Right lobe of liver (tissue), 6 donors: ENCODE measurements around the gene CXCL17. TPM values are rescaled to one million over a fixed set of nuclear protein-coding genes. Genes with fewer than 3 reads are reported as not detected.

Experiments
- ATAC-seq, 4 donors: fragments of 200-7000 bp; cut with Tn5 transposase; one replicate each; pipeline ENCODE4 v1.9.1; 2020; ENCODE audit warnings: mild to moderate bottlenecking in 4 of 4, moderate library complexity in 4 of 4
- DNase-seq, 3 donors: peaks; one replicate each; pipeline ENCODE4 v3.0.0-alpha.2; 2020
- H3K27ac ChIP-seq, 3 donors: fragments of 200-600 bp; one replicate each; pipeline ENCODE4 v1.8.0; 2022
- H3K27me3 ChIP-seq, 2 donors: fragments of 200-600 bp; one replicate each; pipeline ENCODE4 v1.8.0; 2022
- H3K36me3 ChIP-seq, 4 donors: fragments of 200-600 bp; sonication (generic) in 1 of 4; one replicate each; pipeline versions ENCODE4 v1.5.1 to v1.8.0; 2017 to 2022; ENCODE audit warnings: control low read depth in 1 of 4
- H3K4me1 ChIP-seq, 4 donors: fragments of 200-600 bp; sonication (generic) in 1 of 4; one replicate each; pipeline versions ENCODE4 v1.5.1 to v1.8.0; 2017 to 2022; ENCODE audit warnings: control low read depth in 1 of 4
- H3K4me3 ChIP-seq, 3 donors: fragments of 200-600 bp; one replicate each; pipeline ENCODE4 v1.8.0; 2022
- H3K9me3 ChIP-seq, 4 donors: fragments of 200-600 bp; sonication (generic) in 1 of 4; one replicate each; pipeline versions ENCODE4 v1.5.1 to v1.8.0; 2017 to 2022; ENCODE audit warnings: control low read depth in 1 of 4
- POLR2A ChIP-seq: fragments of 450-650 bp; IDR thresholded peaks from one replicate; pipeline ENCODE4 v1.6.1; 2017; ENCODE audit warnings: antibody characterized with exemption, mild to moderate bottlenecking
- WGBS: methylation state at CpG from one replicate; pipeline ENCODE4 v1.1.6; 2018; ENCODE audit warnings: low coverage, low lambda C conversion rate; ENCODE audit not compliant: insufficient coverage; ENCODE audit errors: missing lambda C conversion rate; 5-methylcytosine and 5-hydroxymethylcytosine counted together
- intact Hi-C, 2 donors: fragments of 100-400 bp; cut with DNase I; formaldehyde crosslinking; loops; one replicate each; pipeline versions ENCODE4 v1.11.2 to v1.14.1; 2022
- total RNA-seq, 6 experiments: library from RNA; depleted of rRNA in 2 of 6; stranded (reverse); fragments of >200 nt in 2 of 6; fragmentation: NEBNext Ultra II Directional in 3 of 6; extraction: Animal tissue kit (Norgen Biotek cat#: 25700) in 3 of 6; gene quantifications; one replicate each; pipeline versions ENCODE4 v1.1.0 to v1.2.4, GENCODE V29; 2016 to 2023
- TF ChIP-seq, protein P1 (sequence below), 4 donors: fragments of 200-600 bp in 3 of 4; fragments of 450-650 bp in 1 of 4; IDR thresholded peaks; one replicate each; pipeline versions ENCODE4 v1.5.1 to v1.8.0; 2016 to 2022; ENCODE audit warnings: antibody characterized with exemption in 4 of 4, mild to moderate bottlenecking in 2 of 4
- donor health status: DM: no; HTN: yes; CAD: no.
- donor health status: DM: no; HTN: no; CAD: no.
- donor health status: DM: no; HTN: no; CAD: no.
- donor health status: DM: no; HTN: yes; CAD: no.
- donor health status: DM: no; HTN: yes; CAD: no.

CXCL17 gene
- total RNA-seq, 6 experiments from 2014 or later = 0.29 TPM; not detected in 5

DNA sequence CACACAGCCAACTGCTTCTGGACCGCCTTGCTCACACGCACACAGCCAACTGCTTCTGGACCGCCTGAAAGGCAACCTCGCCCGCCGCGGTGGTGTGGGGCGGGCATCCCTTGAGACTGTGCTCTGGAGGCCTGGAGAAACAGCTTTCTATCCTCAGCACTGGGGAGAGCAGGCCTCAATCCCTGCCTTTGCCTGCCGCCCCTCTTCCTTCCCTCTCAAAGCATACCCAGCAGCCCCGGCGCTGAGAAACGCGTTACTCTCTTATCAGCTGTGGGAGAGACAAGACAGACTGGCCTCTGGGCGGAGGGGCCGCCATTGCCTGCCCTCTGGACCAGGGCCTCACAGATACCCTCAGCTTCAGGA, 18.4 kb downstream of the CXCL17 start:
- intact Hi-C loops = no loop called here
- no peak for TF ChIP-seq POLR2A
- TF ChIP-seq, protein P1, sequence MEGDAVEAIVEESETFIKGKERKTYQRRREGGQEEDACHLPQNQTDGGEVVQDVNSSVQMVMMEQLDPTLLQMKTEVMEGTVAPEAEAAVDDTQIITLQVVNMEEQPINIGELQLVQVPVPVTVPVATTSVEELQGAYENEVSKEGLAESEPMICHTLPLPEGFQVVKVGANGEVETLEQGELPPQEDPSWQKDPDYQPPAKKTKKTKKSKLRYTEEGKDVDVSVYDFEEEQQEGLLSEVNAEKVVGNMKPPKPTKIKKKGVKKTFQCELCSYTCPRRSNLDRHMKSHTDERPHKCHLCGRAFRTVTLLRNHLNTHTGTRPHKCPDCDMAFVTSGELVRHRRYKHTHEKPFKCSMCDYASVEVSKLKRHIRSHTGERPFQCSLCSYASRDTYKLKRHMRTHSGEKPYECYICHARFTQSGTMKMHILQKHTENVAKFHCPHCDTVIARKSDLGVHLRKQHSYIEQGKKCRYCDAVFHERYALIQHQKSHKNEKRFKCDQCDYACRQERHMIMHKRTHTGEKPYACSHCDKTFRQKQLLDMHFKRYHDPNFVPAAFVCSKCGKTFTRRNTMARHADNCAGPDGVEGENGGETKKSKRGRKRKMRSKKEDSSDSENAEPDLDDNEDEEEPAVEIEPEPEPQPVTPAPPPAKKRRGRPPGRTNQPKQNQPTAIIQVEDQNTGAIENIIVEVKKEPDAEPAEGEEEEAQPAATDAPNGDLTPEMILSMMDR (IDR thresholded peaks at IDR 0.05) = no peak
- no peaks in the 10 kb centered on the region for H3K27me3 ChIP-seq
- peaks cover 0 to 9% (median 2%) of the 10 kb centered on the region in 4 donors for H3K4me1 ChIP-seq
- WGBS = 65% methylated on average over 6 of the region's 15 CpGs
- H3K27ac ChIP-seq = no peak overlapping the region
- H3K4me3 ChIP-seq = peak overlapping the region in 2 of 3 donors; percentile 46 to 60
- no peak for ATAC-seq
- no peak for DNase-seq
- H3K9me3 ChIP-seq = no peaks in the 10 kb centered on the region
- no peaks in the 10 kb centered on the region for H3K36me3 ChIP-seq

DNA sequence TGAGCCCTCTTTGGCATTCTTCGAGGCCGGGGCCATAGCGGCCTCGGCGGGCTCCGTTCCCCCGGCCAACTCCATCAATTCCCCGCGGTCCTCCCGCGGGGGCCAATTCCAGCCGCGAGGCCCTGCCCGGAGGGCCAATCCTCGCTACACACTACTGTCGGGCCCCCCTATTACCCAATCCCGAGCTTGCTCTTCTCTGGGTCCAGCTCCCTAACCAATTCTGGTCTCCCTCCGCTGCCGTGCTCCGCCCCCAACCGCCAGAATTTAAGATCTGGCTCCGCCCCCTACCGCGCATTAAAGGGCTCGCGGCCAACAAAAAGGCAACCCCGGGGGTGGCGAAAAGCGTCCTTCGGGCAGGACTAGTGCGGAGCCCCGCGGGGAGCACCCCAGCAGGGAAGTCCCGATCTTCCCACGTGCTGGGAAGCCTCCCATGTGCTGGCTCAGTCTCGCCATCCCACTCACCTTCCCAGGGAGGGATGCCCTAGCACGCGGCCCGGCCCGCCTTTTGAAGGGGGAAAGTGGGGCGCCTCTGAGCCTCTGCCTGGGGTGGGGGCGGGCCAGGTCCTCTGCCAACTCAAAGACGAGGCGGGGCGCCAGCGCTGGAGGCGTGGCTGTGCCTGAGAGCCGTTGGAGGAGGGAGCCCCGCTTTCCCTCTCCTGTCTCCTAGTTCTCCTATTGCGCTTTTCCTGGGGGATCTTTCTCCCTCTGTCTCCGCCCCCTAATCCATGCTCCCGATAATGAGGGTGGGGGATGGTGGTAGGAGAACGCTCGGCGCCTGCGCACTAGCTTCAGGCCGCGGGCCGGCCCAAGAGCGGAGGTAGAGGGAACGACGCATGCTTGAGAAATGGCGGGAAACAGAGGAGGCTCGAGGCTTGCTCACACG, 19.0 kb downstream of the CXCL17 start:
- no peaks in the 10 kb centered on the region for H3K9me3 ChIP-seq
- H3K36me3 ChIP-seq = no peaks in the 10 kb centered on the region
- peaks cover 0 to 9% (median 2%) of the 10 kb centered on the region in 4 donors for H3K4me1 ChIP-seq
- peak; percentile 76 to 84 (median 82) for DNase-seq
- H3K27ac ChIP-seq = peak overlapping the region in 2 of 3 donors; percentile 20 to 35
- TF ChIP-seq, protein P1 (IDR thresholded peaks at IDR 0.05) = no peak
- no peak for TF ChIP-seq POLR2A
- peak; percentile 82 to 90 (median 87) for ATAC-seq
- H3K4me3 ChIP-seq = peak overlapping the region; percentile 46 to 60 (median 47)
- WGBS = 9% methylated on average over 33 of the region's 65 CpGs
- intact Hi-C loops = no loop called here
- H3K27me3 ChIP-seq = no peaks in the 10 kb centered on the region

DNA sequence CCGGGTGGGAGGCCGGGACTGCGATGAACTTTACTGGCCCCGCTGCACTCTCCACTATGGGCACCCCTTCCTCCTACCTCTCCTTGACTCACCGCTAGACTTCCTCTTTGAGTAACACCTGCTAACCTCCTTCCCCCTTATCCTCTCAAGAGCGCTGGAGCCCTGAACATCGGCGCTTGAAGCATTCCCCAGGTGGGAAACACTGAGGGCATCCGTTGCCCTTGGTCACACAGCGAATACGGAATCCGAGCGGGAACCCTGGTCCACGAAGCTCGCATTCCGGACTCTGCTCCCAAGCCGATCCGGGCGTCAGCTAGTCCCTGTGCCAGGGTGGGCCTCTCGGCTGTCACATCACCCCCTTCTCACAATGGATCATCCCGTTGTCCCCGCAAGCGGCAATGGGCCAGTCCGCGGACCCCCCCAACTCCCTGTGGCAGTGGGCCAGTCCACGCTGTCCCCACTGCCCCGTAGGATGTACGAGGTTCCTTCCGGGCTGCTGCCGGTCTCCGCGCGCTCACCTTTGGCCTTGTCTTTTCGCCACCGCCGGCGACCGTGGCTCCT, 19.8 kb downstream of the CXCL17 start:
- Histone ChIP-seq H3K4me3 (peak overlapping the region; percentile 46 to 60 (median 47)), H3K27ac (peak overlapping the region; percentile 20 to 35 (median 30))
- no peak for DNase-seq

DNA sequence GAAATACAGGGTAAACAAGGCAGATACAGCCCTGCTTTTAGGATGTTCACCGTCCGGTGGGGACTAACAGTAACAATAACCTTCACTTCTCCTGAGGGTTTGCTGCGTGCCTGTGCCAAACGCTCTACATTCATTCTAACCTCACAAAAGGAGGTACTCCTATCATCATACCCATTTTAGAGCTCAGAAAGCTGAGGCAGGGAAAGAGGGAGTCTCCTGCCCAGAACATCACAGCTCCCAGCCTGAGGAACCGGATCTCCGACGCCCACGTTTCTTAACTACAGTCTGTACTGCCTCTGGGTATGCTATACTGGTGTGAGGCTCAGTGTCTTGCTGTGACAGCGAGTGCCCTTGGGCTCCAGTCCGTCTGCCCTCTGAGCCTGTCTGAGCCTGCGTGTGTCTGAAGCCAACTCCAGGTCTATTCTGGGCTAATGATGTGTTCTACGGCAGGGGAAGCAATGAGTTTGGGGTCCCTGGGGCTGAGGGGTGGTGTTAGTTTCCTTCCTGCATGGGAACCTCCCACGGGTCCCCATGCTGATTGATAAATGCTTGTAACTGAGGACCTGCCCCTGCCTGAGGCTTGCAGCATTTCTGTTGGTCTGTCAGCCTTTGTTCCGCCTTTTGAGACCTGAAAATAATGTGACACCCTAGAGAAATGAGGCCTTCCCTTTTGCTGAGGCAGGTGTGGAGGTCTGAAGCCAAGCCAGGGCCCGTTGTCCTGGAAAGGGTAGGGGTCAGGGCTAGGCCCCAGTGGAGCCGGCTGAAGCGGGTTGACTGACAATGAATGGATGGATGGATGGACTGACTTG, 20.4 kb downstream of the CXCL17 start:
- no peak for TF ChIP-seq POLR2A
- TF ChIP-seq, protein P1 (IDR thresholded peaks at IDR 0.05) = no peak
- DNase-seq = peak in 1 of 3 donors; percentile 2

More for the DNA sequence above, 19.8 kb downstream of the CXCL17 start:
- peaks cover 0 to 9% (median 2%) of the 10 kb centered on the region in 4 donors for H3K4me1 ChIP-seq
- intact Hi-C loops = no loop called here
- TF ChIP-seq, protein P1 (IDR thresholded peaks at IDR 0.05) = no peak
- no peak for TF ChIP-seq POLR2A
- ATAC-seq = peak; percentile 33 to 45 (median 38)
- no peaks in the 10 kb centered on the region for H3K36me3 ChIP-seq
- H3K27me3 ChIP-seq = no peaks in the 10 kb centered on the region
- no peaks in the 10 kb centered on the region for H3K9me3 ChIP-seq
- WGBS = 17% methylated on average over 16 of the region's 38 CpGs

More for the DNA sequence above, 20.4 kb downstream of the CXCL17 start:
- no peak for ATAC-seq
- no peaks in the 10 kb centered on the region for H3K9me3 ChIP-seq
- H3K27ac ChIP-seq = peak overlapping the region; percentile 20 to 35 (median 30)
- H3K36me3 ChIP-seq = no peaks in the 10 kb centered on the region
- no peaks in the 10 kb centered on the region for H3K27me3 ChIP-seq
- intact Hi-C loops = no loop called here
- peak overlapping the region; percentile 46 to 60 (median 47) for H3K4me3 ChIP-seq
- WGBS = 93% methylated on average over 12 of the region's 17 CpGs
- H3K4me1 ChIP-seq = peaks cover 0 to 9% (median 2%) of the 10 kb centered on the region in 4 donors
